Cardiac fibroblast (primary cell): ENCODE measurements around the gene SCN1B.
"Not testable (repeated sequence)": the region's sequence is repeated elsewhere in the genome, so short reads cannot be mapped to it uniquely, and the experiment has no call there.

ENCODE experiments used
- DNase-seq, 2 donors: peaks; one replicate each; pipeline versions ENCODE4 v3.0.0 to v3.0.0-alpha.2; 2010; ENCODE audit warnings: low read depth in 2 of 2
- H3K4me3 ChIP-seq, 2 donors: replicated peaks in 1 of 2; 1 replicate in 1 of 2; 2 replicates in 1 of 2; pipeline ENCODE4 v1.5.1; 2011; ENCODE audit warnings: low read depth in 2 of 2, low read length in 2 of 2, mild to moderate bottlenecking in 2 of 2, moderate library complexity in 1 of 2
- CTCF ChIP-seq: IDR thresholded peaks from one replicate; pipeline ENCODE4 v1.5.1; 2011; ENCODE audit warnings: low read depth, mild to moderate bottlenecking, low read length, inconsistent platforms

The SCN1B gene

GRCh38 chr19:35013820-35014754, 16.2 kb upstream of the SCN1B start:
- no peak overlapping the region for H3K4me3 ChIP-seq
- no peak for TF ChIP-seq CTCF
- DNase-seq = no peak

DNA sequence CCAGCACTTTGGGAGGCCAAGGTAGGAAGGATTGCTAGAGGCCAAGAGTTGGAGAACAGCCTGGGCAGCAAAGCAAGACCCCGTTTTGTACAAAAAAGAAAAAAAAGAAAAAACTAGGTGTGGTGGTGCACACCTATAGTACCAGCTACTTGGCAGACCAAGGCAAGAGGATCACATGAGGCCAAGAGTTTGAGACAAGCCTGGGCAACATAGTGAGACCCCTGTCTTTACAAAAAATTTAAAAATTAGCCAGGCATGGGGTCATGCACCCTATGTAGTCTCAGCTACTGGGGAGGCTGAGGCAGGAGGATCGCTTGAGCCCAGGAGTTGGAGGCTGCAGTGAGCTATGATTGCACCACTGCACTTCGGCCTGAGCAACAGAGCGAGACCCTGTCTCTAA, 15.5 kb upstream of the SCN1B start:
- not testable (repeated sequence) for H3K4me3 ChIP-seq, DNase-seq

DNA sequence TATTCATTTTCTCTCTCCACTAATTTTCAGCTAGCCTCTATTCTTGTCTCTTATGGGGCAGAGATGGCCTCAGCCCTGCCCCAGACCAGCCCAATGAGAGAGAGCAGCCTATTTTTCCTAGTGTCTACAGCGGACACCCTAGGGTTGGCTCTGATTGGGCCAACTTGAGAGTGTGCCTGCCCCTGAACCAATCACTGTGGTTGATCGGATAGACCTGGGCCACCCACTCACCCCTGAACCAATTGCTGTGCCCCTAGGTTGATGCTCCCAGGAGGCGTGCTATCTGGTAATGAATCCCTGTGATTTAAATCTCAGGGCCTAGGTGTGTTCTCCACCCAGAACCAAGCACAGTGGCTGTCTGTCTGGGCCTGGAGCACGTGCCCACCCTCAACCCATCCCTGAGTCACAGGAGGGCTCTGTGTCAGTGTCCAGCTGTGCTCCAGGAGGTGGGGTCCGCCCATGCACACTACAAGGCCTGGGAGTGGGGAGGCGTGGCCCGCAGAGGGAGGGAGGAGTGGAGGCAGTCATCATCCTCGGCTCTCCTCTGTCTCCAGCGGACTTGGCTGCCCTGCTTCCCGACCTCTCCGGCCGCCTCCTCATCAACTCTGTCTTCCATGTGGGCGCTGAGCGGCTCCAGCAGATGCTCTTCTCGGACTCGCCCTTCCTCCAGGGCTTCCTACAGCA, 14.9 kb upstream of the SCN1B start:
- no peak for TF ChIP-seq CTCF
- DNase-seq = peak in 1 of 2 donors; percentile 20
- no peak overlapping the region for H3K4me3 ChIP-seq

DNA sequence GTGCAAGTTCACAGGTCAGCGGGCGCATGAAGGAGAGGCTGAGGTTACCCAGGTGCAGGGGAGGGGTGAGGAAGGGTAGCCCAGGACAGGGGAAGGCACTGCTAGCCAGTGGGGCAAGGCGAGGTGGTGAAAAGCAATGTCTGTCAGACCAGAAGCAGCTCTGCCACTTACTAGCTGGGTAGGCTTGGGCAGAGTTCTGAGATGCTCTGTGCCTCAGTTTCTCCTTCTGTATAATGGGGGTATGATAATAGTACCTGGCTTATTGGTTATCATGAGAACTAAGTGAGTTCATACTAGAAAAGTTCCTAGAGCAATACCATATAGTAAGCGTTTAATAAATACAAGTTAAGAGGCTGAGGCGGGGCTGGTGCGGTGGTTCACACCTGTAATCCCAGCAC, 14.3 kb upstream of the SCN1B start:
- H3K4me3 ChIP-seq = no peak overlapping the region
- TF ChIP-seq CTCF = no peak
- no peak for DNase-seq

- H3K4me3 ChIP-seq = no peak overlapping the region
- no peak for DNase-seq
- no peak for TF ChIP-seq CTCF
Observed at GRCh38 chr19:35017507-35017906, 12.8 kb upstream of the SCN1B start.

GRCh38 chr19:35018379-35018778, 11.9 kb upstream of the SCN1B start:
- H3K4me3 ChIP-seq = no peak overlapping the region
- no peak for TF ChIP-seq CTCF
- no peak for DNase-seq

DNA sequence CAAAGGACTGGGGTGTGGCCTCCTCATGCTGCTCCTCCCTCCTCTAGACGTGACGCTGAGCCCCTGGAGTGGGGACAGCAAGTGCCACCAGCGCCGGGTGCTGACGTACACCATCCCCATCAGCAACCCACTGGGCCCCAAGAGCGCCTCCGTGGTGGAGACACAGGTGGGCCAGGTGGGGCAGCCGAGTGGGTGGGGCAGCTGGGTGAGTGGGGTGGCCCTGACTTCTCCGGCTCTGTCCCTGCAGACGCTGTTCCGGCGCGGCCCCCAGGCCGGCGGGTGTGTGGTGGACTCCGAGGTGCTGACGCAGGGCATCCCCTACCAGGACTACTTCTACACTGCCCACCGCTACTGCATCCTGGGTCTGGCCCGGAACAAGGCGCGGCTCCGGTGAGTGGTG, 11.1 kb upstream of the SCN1B start:
- H3K4me3 ChIP-seq = no peak overlapping the region
- DNase-seq = no peak
- TF ChIP-seq CTCF = no peak
